IMR-90 (cell line): ENCODE data around the gene ADSS1. TPM values are rescaled to one million over a fixed set of nuclear protein-coding genes. Genes with fewer than 3 reads are reported as not detected.

Source experiments
- ATAC-seq: fragments of 200-7000 bp; cut with Tn5 transposase; 2 replicates; pipeline ENCODE4 v1.9.1; 2020; ENCODE audit warnings: low read depth, mild to moderate bottlenecking, moderate library complexity
- BruUV-seq: library from RNA; stranded (reverse); fragments of 400-500 nt; replicated peaks from 2 replicates; lab custom pipeline; 2021; lab: Mats Ljungman, UMichigan
- CTCF ChIA-PET: fragments of 300-600 bp; formaldehyde crosslinking; extraction: SDS; loops from one replicate; lab custom pipeline; 2021; ENCODE audit warnings: antibody characterized with exemption; lab: Yijun Ruan, JAX
- POLR2A ChIA-PET: fragments of 300-600 bp; sonication (Branson Sonifier 250); formaldehyde crosslinking; loops from one replicate; lab custom pipeline; 2022; ENCODE audit warnings: antibody characterized with exemption; ENCODE audit not compliant: unreplicated experiment; lab: Charles Lee
- DNase-seq: peaks from one replicate; pipeline ENCODE4 v3.0.0; 2013
- H2AFZ ChIP-seq: replicated peaks from 2 replicates; pipeline ENCODE3; 2013; ENCODE audit warnings: low read length, mild to moderate bottlenecking; ENCODE audit not compliant: poor library complexity
- H2AK5ac ChIP-seq: 2 replicates; pipeline ENCODE4 v1.6.1; 2013; ENCODE audit warnings: low read depth, low read length, inconsistent platforms
- H2AK9ac ChIP-seq: replicated peaks from 2 replicates; pipeline ENCODE3; 2013; ENCODE audit warnings: mild to moderate bottlenecking, low read depth, low read length, moderate library complexity; ENCODE audit not compliant: poor library complexity
- H2BK120ac ChIP-seq: 2 replicates; pipeline ENCODE4 v1.6.1; 2013; ENCODE audit warnings: low read depth, low read length, inconsistent platforms
- H2BK15ac ChIP-seq: 3 replicates; pipeline ENCODE4 v1.6.1; 2013; ENCODE audit warnings: low read depth, low read length, inconsistent platforms
- H2BK20ac ChIP-seq: 2 replicates; pipeline ENCODE4 v1.6.1; 2013; ENCODE audit warnings: low read depth, mild to moderate bottlenecking, inconsistent platforms, low read length, moderate library complexity
- H2BK5ac ChIP-seq: 2 replicates; pipeline ENCODE4 v1.6.1; 2013; ENCODE audit warnings: mild to moderate bottlenecking, low read depth, low read length, inconsistent platforms; ENCODE audit not compliant: poor library complexity, severe bottlenecking
- H3K14ac ChIP-seq: replicated peaks from 2 replicates; pipeline ENCODE4 v1.6.1; 2013; ENCODE audit warnings: low read depth, low read length, inconsistent platforms
- H3K18ac ChIP-seq: 2 replicates; pipeline ENCODE4 v1.6.1; 2013; ENCODE audit warnings: low read depth, low read length, control low read depth
- H3K23ac ChIP-seq: 2 replicates; pipeline ENCODE4 v1.6.1; 2013; ENCODE audit warnings: low read depth, low read length, inconsistent platforms
- H3K27ac ChIP-seq: 2 replicates; pipeline ENCODE4 v1.5.1; 2013; ENCODE audit warnings: mild to moderate bottlenecking, control low read depth, low read length; ENCODE audit not compliant: insufficient read depth
- H3K27me3 ChIP-seq: 2 replicates; pipeline ENCODE4 v1.6.1; 2013; ENCODE audit warnings: low read length; ENCODE audit not compliant: control insufficient read depth, insufficient read depth
- H3K36me3 ChIP-seq: 2 replicates; pipeline ENCODE4 v1.6.1; 2013; ENCODE audit warnings: low read length, mixed read lengths; ENCODE audit not compliant: control insufficient read depth, insufficient read depth
- H3K4ac ChIP-seq: 2 replicates; pipeline ENCODE4 v1.6.1; 2013; ENCODE audit warnings: low read depth, low read length, inconsistent platforms
- H3K4me1 ChIP-seq: 2 replicates; pipeline ENCODE4 v1.6.1; 2013; ENCODE audit warnings: low read length, mixed read lengths; ENCODE audit not compliant: control insufficient read depth, insufficient read depth
- H3K4me2 ChIP-seq: 2 replicates; pipeline ENCODE4 v1.6.1; 2013; ENCODE audit warnings: low read depth, mild to moderate bottlenecking, control low read depth, low read length, moderate library complexity
- H3K4me3 ChIP-seq: 2 replicates; pipeline ENCODE4 v1.5.1; 2013; ENCODE audit warnings: low read depth, mild to moderate bottlenecking, control low read depth, low read length, moderate library complexity; ENCODE audit not compliant: insufficient read depth
- H3K56ac ChIP-seq: 2 replicates; pipeline ENCODE4 v1.6.1; 2013; ENCODE audit warnings: low read length, inconsistent platforms; ENCODE audit not compliant: insufficient read depth; ENCODE audit errors: extremely low read depth
- H3K79me1 ChIP-seq, 2 experiments: 2 replicates each; pipeline ENCODE4 v1.6.1; 2013; ENCODE audit warnings: low read length in 2 of 2, inconsistent platforms in 1 of 2, low read depth in 1 of 2
- H3K9ac ChIP-seq: 2 replicates; pipeline ENCODE4 v1.6.1; 2013; ENCODE audit warnings: low read depth, low read length, control low read depth
- H3K9me1 ChIP-seq: 2 replicates; pipeline ENCODE4 v1.6.1; 2013; ENCODE audit warnings: low read length, inconsistent platforms; ENCODE audit not compliant: insufficient read depth
- H3K9me3 ChIP-seq: 2 replicates; pipeline ENCODE4 v1.6.1; 2013; ENCODE audit warnings: low read length; ENCODE audit not compliant: control insufficient read depth, insufficient read depth
- H4K20me1 ChIP-seq: 2 replicates; pipeline ENCODE4 v1.6.1; 2013; ENCODE audit warnings: low read length, inconsistent platforms; ENCODE audit not compliant: insufficient read depth
- H4K5ac ChIP-seq: 2 replicates; pipeline ENCODE4 v1.6.1; 2013; ENCODE audit warnings: mild to moderate bottlenecking, low read depth, low read length, control low read depth
- H4K8ac ChIP-seq, 2 experiments: 2 replicates each; pipeline ENCODE4 v1.6.1; 2013; ENCODE audit warnings: low read depth in 2 of 2, low read length in 2 of 2, control low read depth in 1 of 2, inconsistent platforms in 1 of 2
- H4K91ac ChIP-seq: 2 replicates; pipeline ENCODE4 v1.6.1; 2013; ENCODE audit warnings: low read depth, low read length, inconsistent platforms; ENCODE audit not compliant: insufficient read depth
- BHLHE40 ChIP-seq: fragments of 150-350 bp; IDR thresholded peaks from 2 replicates; pipeline ENCODE4 v1.6.1; 2016; ENCODE audit warnings: mild to moderate bottlenecking, low read depth, low read length
- CEBPB ChIP-seq: IDR thresholded peaks from 2 replicates; pipeline ENCODE4 v1.6.1; 2012; ENCODE audit warnings: low read depth, low read length, improper control_type of control experiment
- CHD1 ChIP-seq: IDR thresholded peaks from 2 replicates; pipeline ENCODE4 v1.6.1; 2012; ENCODE audit warnings: low read depth, low read length, improper control_type of control experiment
- FOS ChIP-seq: fragments of 150-350 bp; IDR thresholded peaks from 2 replicates; pipeline ENCODE4 v1.6.1; 2016; ENCODE audit warnings: low read depth, low read length
- MAFK ChIP-seq: IDR thresholded peaks from 2 replicates; pipeline ENCODE4 v1.6.1; 2012; ENCODE audit warnings: low read depth, low read length, improper control_type of control experiment
- MAZ ChIP-seq: IDR thresholded peaks from 2 replicates; pipeline ENCODE4 v1.6.1; 2012; ENCODE audit warnings: low read depth, mild to moderate bottlenecking, low read length, improper control_type of control experiment, moderate library complexity, borderline replicate concordance
- MXI1 ChIP-seq: IDR thresholded peaks from 2 replicates; pipeline ENCODE4 v1.6.1; 2012; ENCODE audit warnings: low read depth, mild to moderate bottlenecking, low read length, moderate library complexity, borderline replicate concordance
- POLR2A ChIP-seq: IDR thresholded peaks from 2 replicates; pipeline ENCODE4 v1.6.1; 2012; ENCODE audit warnings: mild to moderate bottlenecking, low read depth, low read length
- RAD21 ChIP-seq: IDR thresholded peaks from 2 replicates; pipeline ENCODE4 v1.6.1; 2012; ENCODE audit warnings: low read length, improper control_type of control experiment
- RFX5 ChIP-seq: IDR thresholded peaks from 2 replicates; pipeline ENCODE4 v1.8.0; 2012; ENCODE audit warnings: low read depth, mild to moderate bottlenecking, low read length, moderate library complexity
- SMC3 ChIP-seq: fragments of 150-350 bp; IDR thresholded peaks from 2 replicates; pipeline ENCODE4 v1.6.1; 2016; ENCODE audit warnings: low read depth, mild to moderate bottlenecking, antibody characterized with exemption, low read length, moderate library complexity
- WGBS, 2 experiments: methylation state at CpG; one replicate each; pipeline versions ENCODE4 v1.1.5 to v1.1.7; 2013; ENCODE audit warnings: missing lambda C conversion rate in 2 of 2; ENCODE audit not compliant: insufficient read length in 1 of 2; ENCODE audit errors: extremely low coverage in 2 of 2; 5-methylcytosine and 5-hydroxymethylcytosine counted together
- dilution Hi-C: fragments of 300-500 bp; cut with HindIII; formaldehyde crosslinking; loops from one replicate; pipeline ENCODE4 v1.14.3; 2018; ENCODE audit warnings: low sequenced_read_pairs; ENCODE audit not compliant: unreplicated experiment
- in situ Hi-C: fragments of 300-500 bp; cut with MboI; formaldehyde crosslinking; loops from 3 replicates; pipeline ENCODE4 v1.14.3; 2019; ENCODE audit warnings: low sequenced_read_pairs, inconsistent platforms, mixed read lengths
- intact Hi-C: fragments of 100-400 bp; cut with micrococcal nuclease; formaldehyde crosslinking; loops from 2 replicates; pipeline ENCODE4 v1.10.0; 2022
- polyA plus RNA-seq, 3 experiments: library from polyadenylated mRNA; depleted of rRNA; stranded (reverse); fragments of >200 nt; gene quantifications; 2 replicates each; pipeline ENCODE4 v1.2.3, GENCODE V29; 2012; ENCODE audit warnings: low replicate concordance in 1 of 3
- total RNA-seq: library from RNA; depleted of rRNA; stranded (reverse); fragments of >200 nt; gene quantifications from 2 replicates; pipeline ENCODE4 v1.2.3, GENCODE V29; 2012
- TF ChIP-seq, protein P1 (sequence below): fragments of 150-350 bp; IDR thresholded peaks from 2 replicates; pipeline ENCODE4 v1.6.1; 2017; ENCODE audit warnings: mild to moderate bottlenecking, antibody characterized with exemption, low read length, low read depth
- TF ChIP-seq, protein P2 (sequence below): fragments of 150-350 bp; IDR thresholded peaks from 2 replicates; pipeline ENCODE4 v1.6.1; 2016; ENCODE audit warnings: low read depth, mild to moderate bottlenecking, low read length, moderate library complexity, borderline replicate concordance
- TF ChIP-seq, protein P3 (sequence below): conservative IDR thresholded peaks from 2 replicates; pipeline ENCODE4 v1.5.1; 2012; ENCODE audit warnings: mild to moderate bottlenecking, low read depth, low read length, improper control_type of control experiment

ADSS1 gene
- total and polyA plus RNA-seq, 2 of the 4 experiments (the other 2 are of a cell fraction), result 1.8 to 5.2 TPM

DNA sequence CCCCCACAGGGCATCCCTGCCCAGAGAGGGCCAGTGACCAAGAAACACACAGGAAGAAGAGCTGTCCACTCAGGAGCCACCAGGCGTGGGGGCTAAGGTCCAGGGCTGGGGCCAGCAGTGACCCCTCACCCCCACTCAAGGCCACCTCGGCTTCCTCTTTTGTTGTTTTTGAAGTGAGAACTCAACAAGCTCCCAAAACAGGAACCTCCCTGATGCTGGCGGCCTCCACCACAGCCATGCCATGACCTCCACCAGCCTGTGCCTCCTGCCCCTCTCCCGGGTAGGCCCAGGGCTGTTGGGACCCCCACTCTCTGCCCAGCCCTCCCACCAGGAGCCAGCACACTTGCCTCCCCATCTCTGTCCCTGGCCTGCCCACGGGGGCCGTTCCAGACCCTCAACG lies 63.7 kb downstream of the ADSS1 start:
- no peak overlapping the region for H3K4ac ChIP-seq
- ChIA-PET CTCF (no interaction called here), POLR2A (no interaction called here)
- DNase-seq, result no peak
- H2BK20ac ChIP-seq, result no peak overlapping the region
- H3K14ac ChIP-seq, result no peak overlapping the region
- H2BK5ac ChIP-seq, result no peak overlapping the region
- no peak overlapping the region for H2AFZ ChIP-seq
- no TSS peak for BruUV-seq
- peaks cover under 1% of the 10 kb centered on the region; the same call in 1 of the 2 replicates for H3K4me1 ChIP-seq
- dilution Hi-C loops, result no loop called here
- no peak overlapping the region for H3K23ac ChIP-seq
- no peak for ATAC-seq
- H2BK120ac ChIP-seq, result no peak overlapping the region
- H3K18ac ChIP-seq, result no peak overlapping the region
- H3K4me2 ChIP-seq, result no peak overlapping the region
- H4K5ac ChIP-seq, result no peak overlapping the region
- in situ Hi-C loops, result no loop called here
- H3K56ac ChIP-seq, result no peak overlapping the region
- no peak overlapping the region for H2BK15ac ChIP-seq
- H2AK5ac ChIP-seq, result no peak overlapping the region
- H3K27ac ChIP-seq, result no peak overlapping the region
- TF ChIP-seq CHD1, result no peak
- no peak for TF ChIP-seq FOS
- no peak for TF ChIP-seq SMC3
- no peak for TF ChIP-seq POLR2A
- TF ChIP-seq RFX5, result no peak
- TF ChIP-seq RAD21, result no peak
- no peak for TF ChIP-seq CEBPB
- no peak for TF ChIP-seq MXI1
- TF ChIP-seq BHLHE40, result no peak
- TF ChIP-seq, protein P1, sequence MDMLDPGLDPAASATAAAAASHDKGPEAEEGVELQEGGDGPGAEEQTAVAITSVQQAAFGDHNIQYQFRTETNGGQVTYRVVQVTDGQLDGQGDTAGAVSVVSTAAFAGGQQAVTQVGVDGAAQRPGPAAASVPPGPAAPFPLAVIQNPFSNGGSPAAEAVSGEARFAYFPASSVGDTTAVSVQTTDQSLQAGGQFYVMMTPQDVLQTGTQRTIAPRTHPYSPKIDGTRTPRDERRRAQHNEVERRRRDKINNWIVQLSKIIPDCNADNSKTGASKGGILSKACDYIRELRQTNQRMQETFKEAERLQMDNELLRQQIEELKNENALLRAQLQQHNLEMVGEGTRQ, result no peak
- no peak for TF ChIP-seq MAFK
- TF ChIP-seq, protein P2, sequence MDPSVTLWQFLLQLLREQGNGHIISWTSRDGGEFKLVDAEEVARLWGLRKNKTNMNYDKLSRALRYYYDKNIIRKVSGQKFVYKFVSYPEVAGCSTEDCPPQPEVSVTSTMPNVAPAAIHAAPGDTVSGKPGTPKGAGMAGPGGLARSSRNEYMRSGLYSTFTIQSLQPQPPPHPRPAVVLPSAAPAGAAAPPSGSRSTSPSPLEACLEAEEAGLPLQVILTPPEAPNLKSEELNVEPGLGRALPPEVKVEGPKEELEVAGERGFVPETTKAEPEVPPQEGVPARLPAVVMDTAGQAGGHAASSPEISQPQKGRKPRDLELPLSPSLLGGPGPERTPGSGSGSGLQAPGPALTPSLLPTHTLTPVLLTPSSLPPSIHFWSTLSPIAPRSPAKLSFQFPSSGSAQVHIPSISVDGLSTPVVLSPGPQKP, result no peak
- TF ChIP-seq, protein P3, sequence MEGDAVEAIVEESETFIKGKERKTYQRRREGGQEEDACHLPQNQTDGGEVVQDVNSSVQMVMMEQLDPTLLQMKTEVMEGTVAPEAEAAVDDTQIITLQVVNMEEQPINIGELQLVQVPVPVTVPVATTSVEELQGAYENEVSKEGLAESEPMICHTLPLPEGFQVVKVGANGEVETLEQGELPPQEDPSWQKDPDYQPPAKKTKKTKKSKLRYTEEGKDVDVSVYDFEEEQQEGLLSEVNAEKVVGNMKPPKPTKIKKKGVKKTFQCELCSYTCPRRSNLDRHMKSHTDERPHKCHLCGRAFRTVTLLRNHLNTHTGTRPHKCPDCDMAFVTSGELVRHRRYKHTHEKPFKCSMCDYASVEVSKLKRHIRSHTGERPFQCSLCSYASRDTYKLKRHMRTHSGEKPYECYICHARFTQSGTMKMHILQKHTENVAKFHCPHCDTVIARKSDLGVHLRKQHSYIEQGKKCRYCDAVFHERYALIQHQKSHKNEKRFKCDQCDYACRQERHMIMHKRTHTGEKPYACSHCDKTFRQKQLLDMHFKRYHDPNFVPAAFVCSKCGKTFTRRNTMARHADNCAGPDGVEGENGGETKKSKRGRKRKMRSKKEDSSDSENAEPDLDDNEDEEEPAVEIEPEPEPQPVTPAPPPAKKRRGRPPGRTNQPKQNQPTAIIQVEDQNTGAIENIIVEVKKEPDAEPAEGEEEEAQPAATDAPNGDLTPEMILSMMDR, result no peak
- TF ChIP-seq MAZ, result no peak
- intact Hi-C loops, result no loop called here
- no peak overlapping the region for H3K4me3 ChIP-seq
- no peak overlapping the region for H4K8ac ChIP-seq
- WGBS, 2 experiments, result 80% methylated on average over 1 of the region's 7 CpGs; no CpG with 5 or more reads in 1 of the 2 experiments
- H4K20me1 ChIP-seq, result peaks cover 88% of the 10 kb centered on the region
- H3K36me3 ChIP-seq, result peaks cover 45% of the 10 kb centered on the region
- H2AK9ac ChIP-seq, result no peak overlapping the region
- no peaks in the 10 kb centered on the region for H3K27me3 ChIP-seq
- no peak overlapping the region for H3K9ac ChIP-seq
- no peaks in the 10 kb centered on the region for H3K9me1 ChIP-seq
- peaks cover 9 to 60% of the 10 kb centered on the region in 2 experiments; a peak in 3 of 4 replicates for H3K79me1 ChIP-seq
- H4K91ac ChIP-seq, result no peak overlapping the region
- no peaks in the 10 kb centered on the region for H3K9me3 ChIP-seq
